Glutamatergic neuron (in vitro differentiated cells): ENCODE measurements around the gene ARHGEF40. TPM values are rescaled to one million over a fixed set of nuclear protein-coding genes. Genes with fewer than 3 reads are reported as not detected.

ENCODE experiments used
- DNase-seq: peaks from one replicate; pipeline ENCODE4 v3.0.0; 2022
- H3K27ac Mint-ChIP-seq: one replicate; pipeline ENCODE4 v1.8.0; 2020; ENCODE audit warnings: mild to moderate bottlenecking, mixed read lengths, inconsistent platforms; ENCODE audit not compliant: unreplicated experiment
- H3K27me3 Mint-ChIP-seq: one replicate; pipeline ENCODE4 v1.8.0; 2020; ENCODE audit warnings: mild to moderate bottlenecking, moderate library complexity, mixed read lengths, inconsistent platforms; ENCODE audit not compliant: unreplicated experiment
- H3K36me3 Mint-ChIP-seq: one replicate; pipeline ENCODE4 v1.8.0; 2020; ENCODE audit warnings: mild to moderate bottlenecking, mixed read lengths, inconsistent platforms; ENCODE audit not compliant: unreplicated experiment
- H3K4me1 Mint-ChIP-seq: one replicate; pipeline ENCODE4 v1.8.0; 2020; ENCODE audit warnings: mild to moderate bottlenecking, low read depth, mixed read lengths, inconsistent platforms; ENCODE audit not compliant: unreplicated experiment
- H3K4me3 Mint-ChIP-seq: one replicate; pipeline ENCODE4 v1.8.0; 2020; ENCODE audit warnings: mild to moderate bottlenecking, mixed read lengths, inconsistent platforms; ENCODE audit not compliant: unreplicated experiment
- H3K9me3 Mint-ChIP-seq: one replicate; pipeline ENCODE4 v1.8.0; 2020; ENCODE audit warnings: mild to moderate bottlenecking, moderate library complexity, mixed read lengths, inconsistent platforms; ENCODE audit not compliant: unreplicated experiment
- CTCF ChIP-seq: fragments of 200-600 bp; sonication (generic); IDR thresholded peaks from one replicate; pipeline ENCODE4 v1.5.0; 2021; ENCODE audit not compliant: partially characterized antibody, unreplicated experiment
- total RNA-seq: library from RNA; stranded (reverse); fragmentation: NEBNext Ultra II Directional; extraction: Animal tissue kit (Norgen Biotek cat#: 25700); gene quantifications from one replicate; pipeline ENCODE4 v1.2.1, GENCODE V29; 2021; ENCODE audit not compliant: unreplicated experiment

Gene ARHGEF40
- total RNA-seq, 1 donor from 2014 or later: 42.4 TPM

DNA sequence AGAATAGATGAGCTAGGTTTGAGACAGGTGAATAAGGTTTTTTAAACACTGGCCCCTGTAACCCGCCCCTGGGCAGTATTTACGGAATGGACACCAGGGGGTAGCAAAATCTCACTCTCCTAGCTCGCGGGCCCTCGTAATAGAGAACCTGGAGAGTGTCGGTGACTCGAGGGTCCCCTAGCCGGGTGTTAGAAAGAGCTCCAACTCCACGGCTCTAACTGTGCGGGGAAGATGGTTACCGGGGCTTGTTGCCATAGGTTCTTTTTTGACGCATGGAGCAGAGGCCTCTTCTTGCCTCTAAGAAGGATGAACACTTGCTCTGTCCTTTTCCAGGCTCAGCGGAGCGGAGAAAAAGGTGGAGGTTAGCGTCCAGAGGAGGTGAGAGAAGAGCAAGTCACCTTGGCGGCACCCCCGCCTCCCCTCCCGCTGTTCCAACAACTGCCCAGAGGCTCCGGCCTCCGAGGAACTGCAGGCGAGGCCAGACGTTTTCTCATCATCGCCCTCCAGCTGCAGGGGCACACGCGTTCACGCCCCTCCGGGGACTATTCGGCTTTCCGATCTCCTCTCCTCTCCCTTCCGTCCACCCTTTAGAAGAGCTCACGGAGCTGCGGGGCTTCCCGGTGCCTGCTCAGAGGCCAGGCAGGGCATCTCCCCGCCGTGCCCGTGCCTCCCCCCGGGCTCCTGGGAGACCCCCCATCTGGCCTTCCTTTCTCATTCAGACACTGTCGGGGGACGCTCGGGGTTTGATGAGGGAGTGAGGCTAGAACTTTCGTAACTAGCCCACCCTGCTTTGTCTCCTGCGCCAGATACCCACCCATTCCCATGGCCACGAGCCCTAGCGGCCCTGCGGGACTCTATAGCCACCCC lies 1.4 kb upstream of the ARHGEF40 start:
- Mint-ChIP-seq H3K4me3 (peak overlapping the region; percentile 90), H3K27ac (no peak overlapping the region), H3K9me3 (peaks cover 15% of the 10 kb centered on the region), H3K27me3 (peaks cover 24% of the 10 kb centered on the region), H3K36me3 (peaks cover 6% of the 10 kb centered on the region), H3K4me1 (peaks cover 18% of the 10 kb centered on the region)
- peak; percentile 49 for TF ChIP-seq CTCF
- peak; percentile 70 for DNase-seq

- no peak for TF ChIP-seq CTCF
- Mint-ChIP-seq H3K27me3 (peaks cover 24% of the 10 kb centered on the region), H3K27ac (peak overlapping the region; percentile 81), H3K36me3 (peaks cover 6% of the 10 kb centered on the region), H3K9me3 (peaks cover 15% of the 10 kb centered on the region), H3K4me1 (peaks cover 18% of the 10 kb centered on the region), H3K4me3 (peak overlapping the region; percentile 90)
- peak; percentile 42 for DNase-seq
Measured at GRCh38 chr14:21069388-21070082, 569 bp upstream of the ARHGEF40 start.

- H3K27ac Mint-ChIP-seq: peak overlapping the region; percentile 87
- H3K4me3 Mint-ChIP-seq: peak overlapping the region; percentile 93
- H3K27me3 Mint-ChIP-seq: peaks cover 24% of the 10 kb centered on the region
- H3K36me3 Mint-ChIP-seq: peaks cover 8% of the 10 kb centered on the region
- peaks cover 18% of the 10 kb centered on the region for H3K4me1 Mint-ChIP-seq
- H3K9me3 Mint-ChIP-seq: peaks cover 17% of the 10 kb centered on the region
- TF ChIP-seq CTCF: peak; percentile 10
- peak; percentile 79 for DNase-seq
Measured at GRCh38 chr14:21070610-21071224, 613 bp downstream of the ARHGEF40 start.

DNA sequence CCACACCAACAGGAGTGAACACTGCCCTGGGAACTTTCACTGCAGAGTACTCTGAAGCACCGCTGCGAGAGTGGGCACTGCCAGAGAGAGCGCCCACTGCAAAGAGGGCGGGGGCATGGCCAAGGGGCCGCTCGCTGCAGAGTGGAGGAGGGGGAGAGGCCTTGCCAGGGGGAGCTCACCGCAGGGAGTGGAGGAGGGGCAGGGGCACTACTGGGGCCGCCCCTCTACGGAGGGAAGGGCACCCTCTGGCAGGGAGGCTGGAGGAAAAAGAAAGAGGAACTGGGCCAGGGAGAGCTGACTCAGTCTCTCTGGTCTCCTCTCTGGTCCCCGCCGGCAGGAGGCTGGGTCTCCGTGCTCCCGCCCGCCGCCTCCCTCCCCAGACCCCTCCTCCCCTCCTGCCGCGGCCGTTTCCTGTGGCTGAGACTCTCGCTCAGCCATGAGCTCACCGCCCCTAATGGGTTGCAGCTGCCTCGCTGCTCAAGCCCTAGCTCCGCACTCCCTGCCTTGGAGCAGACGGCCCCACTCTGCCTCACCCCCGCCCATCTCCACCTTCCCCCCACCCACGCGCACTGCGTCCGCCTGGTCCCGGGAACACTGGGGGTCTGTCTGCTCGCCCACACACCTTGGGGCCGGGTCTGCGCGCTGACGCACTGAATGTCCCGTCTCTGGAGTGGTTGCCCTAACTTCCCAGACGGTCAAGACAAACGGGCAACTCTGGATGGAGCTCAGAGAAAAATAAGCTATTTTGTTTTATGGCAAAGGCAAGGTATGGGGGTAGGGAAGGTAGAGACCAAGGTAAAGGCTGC lies 1.3 kb downstream of the ARHGEF40 start:
- H3K4me3 Mint-ChIP-seq: peak overlapping the region; percentile 93
- peaks cover 18% of the 10 kb centered on the region for H3K4me1 Mint-ChIP-seq
- peaks cover 24% of the 10 kb centered on the region for H3K27me3 Mint-ChIP-seq
- peaks cover 14% of the 10 kb centered on the region for H3K36me3 Mint-ChIP-seq
- no peak for TF ChIP-seq CTCF
- peaks cover 20% of the 10 kb centered on the region for H3K9me3 Mint-ChIP-seq
- peak overlapping the region; percentile 87 for H3K27ac Mint-ChIP-seq
- DNase-seq: peak; percentile 89
